DOHH2 (cell line): ENCODE results near the gene CYP26B1.

Experiments used
- EZH2phosphoT487 ChIP-seq: fragments of 200-600 bp; sonication (generic); IDR thresholded peaks from 2 replicates; pipeline ENCODE4 v1.6.1; 2017; ENCODE audit warnings: borderline replicate concordance, mild to moderate bottlenecking, antibody characterized with exemption, low read length, moderate library complexity, mixed read lengths
- TF ChIP-seq, protein P1 (sequence below): fragments of 200-600 bp; sonication (generic); IDR thresholded peaks from one replicate; pipeline ENCODE4 v1.5.1; 2014; ENCODE audit warnings: antibody characterized with exemption, mild to moderate bottlenecking, low read depth, low read length; ENCODE audit not compliant: poor library complexity, severe bottlenecking

DNA sequence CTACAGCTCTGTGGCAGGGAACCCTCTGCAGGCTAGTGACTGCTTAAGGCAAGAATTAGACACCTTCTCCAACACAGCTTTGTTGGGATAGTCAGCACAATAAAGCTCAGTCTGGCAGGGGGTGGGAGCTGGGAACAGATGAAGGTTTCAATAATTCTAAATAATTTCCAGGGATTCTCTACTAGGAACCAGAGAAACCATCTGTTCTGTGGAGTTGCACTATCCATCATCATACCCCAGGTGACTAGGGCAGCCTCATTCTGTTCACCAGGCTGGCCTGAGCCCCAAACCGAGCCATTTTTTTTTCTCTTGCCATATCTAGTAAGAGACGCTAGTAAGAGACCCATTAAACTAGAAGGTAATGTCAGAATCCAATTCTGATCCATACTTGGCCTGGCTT is 35.8 kb upstream of the CYP26B1 start:
- TF ChIP-seq, protein P1, sequence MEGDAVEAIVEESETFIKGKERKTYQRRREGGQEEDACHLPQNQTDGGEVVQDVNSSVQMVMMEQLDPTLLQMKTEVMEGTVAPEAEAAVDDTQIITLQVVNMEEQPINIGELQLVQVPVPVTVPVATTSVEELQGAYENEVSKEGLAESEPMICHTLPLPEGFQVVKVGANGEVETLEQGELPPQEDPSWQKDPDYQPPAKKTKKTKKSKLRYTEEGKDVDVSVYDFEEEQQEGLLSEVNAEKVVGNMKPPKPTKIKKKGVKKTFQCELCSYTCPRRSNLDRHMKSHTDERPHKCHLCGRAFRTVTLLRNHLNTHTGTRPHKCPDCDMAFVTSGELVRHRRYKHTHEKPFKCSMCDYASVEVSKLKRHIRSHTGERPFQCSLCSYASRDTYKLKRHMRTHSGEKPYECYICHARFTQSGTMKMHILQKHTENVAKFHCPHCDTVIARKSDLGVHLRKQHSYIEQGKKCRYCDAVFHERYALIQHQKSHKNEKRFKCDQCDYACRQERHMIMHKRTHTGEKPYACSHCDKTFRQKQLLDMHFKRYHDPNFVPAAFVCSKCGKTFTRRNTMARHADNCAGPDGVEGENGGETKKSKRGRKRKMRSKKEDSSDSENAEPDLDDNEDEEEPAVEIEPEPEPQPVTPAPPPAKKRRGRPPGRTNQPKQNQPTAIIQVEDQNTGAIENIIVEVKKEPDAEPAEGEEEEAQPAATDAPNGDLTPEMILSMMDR = no peak
- no peak for TF ChIP-seq EZH2phosphoT487
